Measurements from ENCODE around the gene B3GNT3. TPM values are rescaled to one million over a fixed set of nuclear protein-coding genes. Genes with fewer than 3 reads are reported as not detected.

Gene B3GNT3
- total and polyA plus RNA-seq, 9 of the 15 experiments (the other 6 are each of a cell fraction or from before 2014, with no cell fraction given), result 0.06 to 0.11 (median 0.07) TPM; not detected in 6

GRCh38 chr19:17847538-17848366 lies 52.8 kb downstream of the B3GNT3 start, which contains the start of gene JAK3:
TSS of gene JAK3 (minus strand) at chr19:17847982. CDS start at chr19:17844417, 3,565 bp downstream.
- CTCF ChIA-PET (ENCODE audit: low intra/inter-chr PET ratio), result no interaction called here
- no peak within 1 kb of the TSS for H3K4me2 ChIP-seq (ENCODE audit: insufficient read depth, low read length)
- no peaks in the 10 kb centered on the region for H3K9me1 ChIP-seq (ENCODE audit: control insufficient read depth, insufficient read depth, low read length)
- no peak for FAIRE-seq
- in situ Hi-C loops (cut with MboI) (no loop called here), intact Hi-C loops (cut with micrococcal nuclease) (no loop called here)
- peaks cover 5% of the 10 kb centered on the region; the same call in 2 of the 3 replicates for H3K79me2 ChIP-seq (ENCODE audit: control insufficient read depth, insufficient read depth, low read length)
- DNase-seq (ENCODE audit: extremely low read depth in 1 of 4, low spot score in 3 of 4), result peak; percentile 54 to 81 (median 78)
- no peak within 1 kb of the TSS for H2AFZ ChIP-seq (ENCODE audit: low read depth, low read length)
- no peaks in the 10 kb centered on the region for H3K36me3 ChIP-seq (ENCODE audit: control insufficient read depth, insufficient read depth, low read length)
- ATAC-seq, result peak; percentile 70
- POLR2A ChIA-PET, result interaction anchor here (0.5 to 1.9 kb wide), 3 partner anchors 12 to 113 kb away, joined by 3 to 10 read pairs (median 3); partner anchors contain the start of gene RPL18A
- TF ChIP-seq BCOR (IDR thresholded peaks at IDR 0.05) (0 out of 2 replicates have a peak, but pooled peaks have one; percentile 23), ZNF316 (IDR thresholded peaks at IDR 0.05) (no peak), ZNF224 (CRISPR knock-in tag; IDR thresholded peaks at IDR 0.05) (no peak), NRF1 (conservative IDR thresholded peaks at IDR 0.05 in 1 of 2, IDR thresholded peaks at IDR 0.05 in 1 of 2) (peak; percentile 84 to 85), ZBTB2 (IDR thresholded peaks at IDR 0.05) (peak; percentile 70; the same call in 1 of the 2 replicates)
- H3K27me3 ChIP-seq (ENCODE audit: control insufficient read depth in 2 of 2, insufficient read depth in 2 of 2, low read length in 2 of 2), result no peaks in the 10 kb centered on the region
- H3K9me3 ChIP-seq (replicated peaks; ENCODE audit: control insufficient read depth, insufficient read depth, low read depth, low read length), result no peaks in the 10 kb centered on the region
- BruUV-seq (replicated peaks), result no TSS peak
- H3K4me1 ChIP-seq (replicated peaks in 1 of 2; ENCODE audit: control insufficient read depth in 2 of 2, insufficient read depth in 2 of 2, low read length in 2 of 2), result peaks cover 0 to 25% of the 10 kb centered on the region in 2 experiments; a peak in 3 of 5 replicates
- WGBS (ENCODE audit: insufficient coverage, low coverage, missing lambda C conversion rate), result 37% methylated on average over 17 of the region's 40 CpGs
- no peak within 1 kb of the TSS for H3K4me3 ChIP-seq
- no peak within 1 kb of the TSS for H3K27ac ChIP-seq (ENCODE audit: extremely low read depth, low read depth, low read length)
- peak within 1 kb of the TSS in 1 of 2 experiments; percentile 85; a peak in 2 of 4 replicates for H3K9ac ChIP-seq (ENCODE audit: insufficient read depth in 1 of 2, low read depth in 2 of 2, low read length in 2 of 2)
- no peaks in the 10 kb centered on the region for H4K20me1 ChIP-seq (replicated peaks; ENCODE audit: control insufficient read depth, insufficient read depth, low read length)

All from K562 (cell line).